Measurements from ENCODE around the gene NUDC.

NUDC gene

DNA sequence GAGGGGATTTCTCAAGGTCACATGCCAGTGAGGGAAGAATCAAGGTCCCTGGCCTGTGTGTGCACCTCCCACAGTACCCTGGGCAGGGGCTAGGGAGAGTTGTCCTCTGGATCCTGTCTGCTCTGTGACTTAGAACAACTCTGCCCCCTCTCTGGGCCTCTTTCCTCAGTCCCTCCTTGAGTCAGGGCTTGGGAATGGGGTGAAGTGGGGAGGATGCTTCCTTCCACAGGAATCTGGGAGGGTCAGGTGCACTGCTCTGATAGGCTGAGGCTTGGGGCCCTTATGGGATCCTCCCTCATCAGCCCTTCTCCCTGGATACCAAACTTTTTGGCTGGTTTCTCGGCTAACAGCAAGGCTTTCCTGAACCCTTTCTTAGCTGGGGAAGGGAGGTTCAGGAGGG lies 74.5 kb downstream of the NUDC start:
- H3K4me3 ChIP-seq (ENCODE audit: low read depth, low read length) = no peak overlapping the region

More for the DNA sequence above, 74.5 kb downstream of the NUDC start:
- TF ChIP-seq, protein P1, sequence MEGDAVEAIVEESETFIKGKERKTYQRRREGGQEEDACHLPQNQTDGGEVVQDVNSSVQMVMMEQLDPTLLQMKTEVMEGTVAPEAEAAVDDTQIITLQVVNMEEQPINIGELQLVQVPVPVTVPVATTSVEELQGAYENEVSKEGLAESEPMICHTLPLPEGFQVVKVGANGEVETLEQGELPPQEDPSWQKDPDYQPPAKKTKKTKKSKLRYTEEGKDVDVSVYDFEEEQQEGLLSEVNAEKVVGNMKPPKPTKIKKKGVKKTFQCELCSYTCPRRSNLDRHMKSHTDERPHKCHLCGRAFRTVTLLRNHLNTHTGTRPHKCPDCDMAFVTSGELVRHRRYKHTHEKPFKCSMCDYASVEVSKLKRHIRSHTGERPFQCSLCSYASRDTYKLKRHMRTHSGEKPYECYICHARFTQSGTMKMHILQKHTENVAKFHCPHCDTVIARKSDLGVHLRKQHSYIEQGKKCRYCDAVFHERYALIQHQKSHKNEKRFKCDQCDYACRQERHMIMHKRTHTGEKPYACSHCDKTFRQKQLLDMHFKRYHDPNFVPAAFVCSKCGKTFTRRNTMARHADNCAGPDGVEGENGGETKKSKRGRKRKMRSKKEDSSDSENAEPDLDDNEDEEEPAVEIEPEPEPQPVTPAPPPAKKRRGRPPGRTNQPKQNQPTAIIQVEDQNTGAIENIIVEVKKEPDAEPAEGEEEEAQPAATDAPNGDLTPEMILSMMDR (IDR thresholded peaks at IDR 0.05; ENCODE audit: borderline replicate concordance, insufficient read depth, low read depth, low read length) = no peak

Measured in GM12875 (cell line).